Prostate gland (tissue), 2 donors: Measurements from ENCODE around the gene FOXP4. TPM values are rescaled to one million over a fixed set of nuclear protein-coding genes. Genes with fewer than 3 reads are reported as not detected.

Experiments
- DNase-seq: peaks from one replicate; pipeline ENCODE4 v3.0.0-alpha.2; 2019; ENCODE audit warnings: low spot score
- H3K27ac ChIP-seq, 2 donors: fragments of 200-600 bp; sonication (generic); 2 replicates each; pipeline ENCODE4 v1.5.1; 2017 to 2019
- H3K27me3 ChIP-seq: fragments of 200-600 bp; sonication (generic); replicated peaks from 2 replicates; pipeline ENCODE4 v1.5.1; 2019; ENCODE audit not compliant: insufficient read depth
- H3K36me3 ChIP-seq, 2 donors: fragments of 200-600 bp; sonication (generic); 1 replicate in 1 of 2; 2 replicates in 1 of 2; pipeline versions ENCODE4 v1.5.1 to v1.8.1; 2017 to 2019
- H3K4me1 ChIP-seq: fragments of 200-600 bp; sonication (generic); replicated peaks from 2 replicates; pipeline ENCODE4 v1.5.1; 2019
- H3K4me3 ChIP-seq, 2 donors: fragments of 200-600 bp; sonication (generic); 2 replicates each; pipeline ENCODE4 v1.5.1; 2017 to 2019
- H3K9me3 ChIP-seq: fragments of 200-600 bp; sonication (generic); 2 replicates; pipeline ENCODE4 v1.5.1; 2017
- POLR2A ChIP-seq: fragments of 450-650 bp; IDR thresholded peaks from one replicate; pipeline ENCODE4 v1.6.1; 2016; ENCODE audit warnings: antibody characterized with exemption, mild to moderate bottlenecking
- POLR2AphosphoS5 ChIP-seq: sonication (generic); formaldehyde crosslinking; IDR thresholded peaks from one replicate; pipeline ENCODE4 v1.6.1; 2017; ENCODE audit warnings: antibody characterized with exemption
- WGBS: methylation state at CpG from one replicate; pipeline ENCODE4 v1.1.5; 2018; 5-methylcytosine and 5-hydroxymethylcytosine counted together
- intact Hi-C: fragments of 100-400 bp; cut with DNase I; formaldehyde crosslinking; loops from one replicate; pipeline ENCODE4 v1.14.2; 2022
- total RNA-seq, 2 donors: library from RNA; depleted of rRNA; stranded (reverse); fragments of >200 nt; gene quantifications; one replicate each; pipeline ENCODE4 v1.1.0, GENCODE V29; 2016
- TF ChIP-seq, protein P1 (sequence below), 4 experiments: fragments of 200-600 bp in 2 of 4; fragments of 450-650 bp in 2 of 4; sonication (generic) in 2 of 4; IDR thresholded peaks; 1 replicate in 3 of 4; 2 replicates in 1 of 4; pipeline ENCODE4 v1.5.1; 2016 to 2019; ENCODE audit warnings: antibody characterized with exemption in 4 of 4, mild to moderate bottlenecking in 2 of 4, moderate library complexity in 2 of 4

Gene FOXP4
- total RNA-seq, 2 donors from 2014 or later = 24.8 to 53.5 TPM

GRCh38 chr6:41552723-41553122, 6.5 kb downstream of the FOXP4 start:
- H3K27ac ChIP-seq = no peak overlapping the region
- no peak for DNase-seq
- H3K4me3 ChIP-seq = no peak overlapping the region
- H3K9me3 ChIP-seq = no peaks in the 10 kb centered on the region
- peaks cover 9% of the 10 kb centered on the region for H3K4me1 ChIP-seq
- TF ChIP-seq POLR2AphosphoS5 (no peak), POLR2A (no peak)
- TF ChIP-seq, protein P1, sequence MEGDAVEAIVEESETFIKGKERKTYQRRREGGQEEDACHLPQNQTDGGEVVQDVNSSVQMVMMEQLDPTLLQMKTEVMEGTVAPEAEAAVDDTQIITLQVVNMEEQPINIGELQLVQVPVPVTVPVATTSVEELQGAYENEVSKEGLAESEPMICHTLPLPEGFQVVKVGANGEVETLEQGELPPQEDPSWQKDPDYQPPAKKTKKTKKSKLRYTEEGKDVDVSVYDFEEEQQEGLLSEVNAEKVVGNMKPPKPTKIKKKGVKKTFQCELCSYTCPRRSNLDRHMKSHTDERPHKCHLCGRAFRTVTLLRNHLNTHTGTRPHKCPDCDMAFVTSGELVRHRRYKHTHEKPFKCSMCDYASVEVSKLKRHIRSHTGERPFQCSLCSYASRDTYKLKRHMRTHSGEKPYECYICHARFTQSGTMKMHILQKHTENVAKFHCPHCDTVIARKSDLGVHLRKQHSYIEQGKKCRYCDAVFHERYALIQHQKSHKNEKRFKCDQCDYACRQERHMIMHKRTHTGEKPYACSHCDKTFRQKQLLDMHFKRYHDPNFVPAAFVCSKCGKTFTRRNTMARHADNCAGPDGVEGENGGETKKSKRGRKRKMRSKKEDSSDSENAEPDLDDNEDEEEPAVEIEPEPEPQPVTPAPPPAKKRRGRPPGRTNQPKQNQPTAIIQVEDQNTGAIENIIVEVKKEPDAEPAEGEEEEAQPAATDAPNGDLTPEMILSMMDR (IDR thresholded peaks at IDR 0.05) = no peak
- intact Hi-C loops = no loop called here
- no peaks in the 10 kb centered on the region for H3K27me3 ChIP-seq
- H3K36me3 ChIP-seq = peaks cover 0 to 8% of the 10 kb centered on the region in 2 donors
- 77% methylated on average over 10 of the region's 10 CpGs for WGBS

DNA sequence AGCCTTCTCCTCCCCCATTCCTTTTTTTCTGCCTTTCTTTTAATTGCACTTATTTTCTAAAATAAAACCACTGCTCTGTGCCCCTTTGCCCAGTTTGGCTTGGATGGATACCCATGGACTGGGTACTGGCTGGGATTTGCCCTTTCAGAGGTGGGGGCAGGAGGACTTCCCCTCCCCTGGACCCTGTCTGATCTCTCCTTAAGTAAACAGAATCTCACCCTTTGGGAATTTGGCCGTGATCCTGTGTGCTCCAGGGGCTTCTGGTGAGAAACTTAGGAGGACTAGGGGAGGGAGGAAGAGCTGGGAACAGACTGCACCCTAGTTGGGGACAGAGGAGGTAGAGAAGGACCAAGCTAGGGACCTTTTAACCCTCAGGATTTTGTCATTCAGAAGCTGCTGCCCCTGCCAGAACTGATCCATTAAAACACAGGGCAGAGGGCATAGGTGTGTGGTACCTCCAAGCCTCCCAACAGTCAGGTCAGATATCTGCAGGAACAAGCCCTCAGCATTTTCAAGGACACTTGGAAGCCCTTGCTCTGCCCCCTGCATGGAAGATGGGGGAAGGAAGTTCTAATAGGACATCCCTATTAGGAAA, 7.3 kb downstream of the FOXP4 start:
- TF ChIP-seq POLR2AphosphoS5 (no peak), POLR2A (no peak)
- TF ChIP-seq, protein P1 (IDR thresholded peaks at IDR 0.05) = no peak
- WGBS = 24% methylated on average over 1 of the region's 1 CpG
- Histone ChIP-seq H3K27me3 (no peaks in the 10 kb centered on the region), H3K4me3 (no peak overlapping the region), H3K4me1 (peaks cover 9% of the 10 kb centered on the region), H3K36me3 (peaks cover 0 to 8% of the 10 kb centered on the region in 2 donors), H3K9me3 (no peaks in the 10 kb centered on the region), H3K27ac (no peak overlapping the region)
- intact Hi-C loops = no loop called here
- DNase-seq = no peak

DNA sequence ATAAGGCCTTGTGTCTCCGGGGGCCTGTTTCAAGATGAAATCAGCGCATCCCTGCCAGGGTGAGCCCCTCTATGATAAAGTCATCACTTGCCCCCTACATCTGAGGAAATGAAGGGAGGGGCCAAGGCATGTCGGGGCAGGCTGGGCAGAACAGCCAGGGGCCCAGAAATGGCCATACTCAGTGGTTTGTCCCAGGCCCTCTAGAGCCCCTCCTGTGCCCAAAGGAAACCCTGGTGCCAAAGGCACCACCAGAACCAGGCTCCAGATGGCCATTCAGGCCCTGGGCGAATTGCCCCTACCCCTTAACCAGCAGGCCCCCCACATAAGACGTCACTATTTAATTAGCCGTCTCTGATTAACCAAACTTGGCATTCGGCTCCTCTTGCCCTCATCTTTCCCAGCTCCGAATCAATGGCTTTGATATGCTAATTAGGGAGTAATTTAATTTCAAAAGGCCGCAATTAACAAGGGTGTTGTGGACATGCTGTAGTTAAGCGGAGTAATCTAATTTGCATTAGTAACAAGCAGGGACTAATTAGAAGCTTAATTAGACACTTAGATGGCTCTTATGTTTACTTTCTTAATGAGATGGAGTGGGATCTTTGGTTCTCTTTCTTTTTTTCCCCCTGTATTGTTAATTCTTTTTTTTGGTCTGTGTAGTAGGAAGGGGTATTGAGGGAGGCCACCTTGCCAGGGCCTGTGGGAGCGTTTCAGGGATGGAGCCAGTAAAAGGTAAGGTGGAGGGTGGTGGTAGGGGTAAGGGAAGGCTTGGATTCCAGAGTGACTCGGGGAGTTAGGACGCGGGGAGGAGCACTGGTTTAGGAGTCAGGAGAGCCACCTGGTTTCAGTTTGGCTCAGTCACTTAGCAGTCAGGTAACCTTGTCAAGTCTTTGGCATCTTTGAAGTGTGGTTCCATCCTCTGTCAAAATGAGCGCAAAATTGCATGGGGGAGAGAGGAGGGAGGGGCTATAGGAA, 9.4 kb downstream of the FOXP4 start:
- H3K27ac ChIP-seq = no peak overlapping the region
- H3K27me3 ChIP-seq = no peaks in the 10 kb centered on the region
- H3K36me3 ChIP-seq = peaks cover 0 to 8% of the 10 kb centered on the region in 2 donors
- WGBS = 79% methylated on average over 15 of the region's 15 CpGs
- peaks cover 6% of the 10 kb centered on the region for H3K4me1 ChIP-seq
- TF ChIP-seq POLR2A (no peak), POLR2AphosphoS5 (no peak)
- TF ChIP-seq, protein P1 (IDR thresholded peaks at IDR 0.05) = no peak
- no peak overlapping the region for H3K4me3 ChIP-seq
- intact Hi-C loops = no loop called here
- no peaks in the 10 kb centered on the region for H3K9me3 ChIP-seq
- DNase-seq = no peak

DNA sequence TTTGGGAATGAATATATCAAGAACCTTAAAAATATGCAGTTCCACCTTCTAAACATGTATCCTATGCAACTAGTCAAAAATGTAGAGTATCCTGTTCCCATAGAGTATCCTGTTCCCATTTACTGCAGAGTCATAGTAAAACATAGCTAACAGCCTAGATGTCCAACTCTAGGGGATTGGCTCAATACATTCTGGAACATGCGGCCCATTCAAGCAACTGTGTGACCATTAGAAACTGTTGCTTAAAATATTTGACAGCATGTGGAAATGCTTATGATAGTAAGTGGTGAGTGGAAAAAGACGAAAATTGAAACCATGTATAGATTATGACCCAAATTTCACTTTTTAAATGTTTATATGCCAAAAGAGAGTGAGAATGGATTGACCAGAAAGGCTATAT, 11.2 kb downstream of the FOXP4 start:
- Histone ChIP-seq H3K9me3 (no peaks in the 10 kb centered on the region), H3K27ac (no peak overlapping the region), H3K4me3 (no peak overlapping the region), H3K36me3 (peaks cover 0 to 3% of the 10 kb centered on the region in 2 donors), H3K4me1 (peaks cover 6% of the 10 kb centered on the region), H3K27me3 (no peaks in the 10 kb centered on the region)
- TF ChIP-seq POLR2AphosphoS5 = no peak
- TF ChIP-seq, protein P1 (IDR thresholded peaks at IDR 0.05) = no peak
- 83% methylated on average over 2 of the region's 2 CpGs for WGBS
- intact Hi-C loops = no loop called here
- no peak for DNase-seq
